Adrenal gland (tissue), 12 donors: ENCODE results near the gene SNX30. TPM values are rescaled to one million over a fixed set of nuclear protein-coding genes. Genes with fewer than 3 reads are reported as not detected.
A peak's percentile ranks its signal among the peaks of the same experiment; 100 is the strongest.
"Not testable (repeated sequence)": the region's sequence is repeated elsewhere in the genome, so short reads cannot be mapped to it uniquely, and the experiment has no call there.

Experiments
- DNase-seq, 7 donors: peaks; one replicate each; pipeline ENCODE4 v3.0.0-alpha.2; 2019 to 2020
- H3K27ac ChIP-seq, 5 donors: fragments of 200-600 bp; sonication (generic) in 4 of 5; 1 replicate in 3 of 5; 2 replicates in 2 of 5; pipeline versions ENCODE4 v1.5.1 to v1.8.0; 2016 to 2020; ENCODE audit warnings: mild to moderate bottlenecking in 1 of 5
- H3K27me3 ChIP-seq: fragments of 200-600 bp; 2 replicates; pipeline ENCODE4 v1.8.0; 2021
- H3K36me3 ChIP-seq, 2 donors: fragments of 200-600 bp; replicated peaks in 1 of 2; 1 replicate in 1 of 2; 2 replicates in 1 of 2; pipeline versions ENCODE4 v1.5.1 to v1.8.0; 2018 to 2022
- H3K4me1 ChIP-seq, 2 donors: fragments of 200-600 bp; replicated peaks in 1 of 2; 1 replicate in 1 of 2; 2 replicates in 1 of 2; pipeline versions ENCODE4 v1.5.1 to v1.8.0; 2018 to 2021
- H3K4me3 ChIP-seq, 4 donors: fragments of 200-600 bp; sonication (generic) in 3 of 4; one replicate each; pipeline ENCODE4 v1.5.1; 2016 to 2018
- H3K9me3 ChIP-seq, 3 donors: fragments of 200-600 bp; sonication (generic) in 1 of 3; replicated peaks in 1 of 3; 1 replicate in 2 of 3; 2 replicates in 1 of 3; pipeline versions ENCODE4 v1.5.1 to v1.8.0; 2016 to 2021
- POLR2A ChIP-seq, 2 donors: fragments of 450-650 bp; IDR thresholded peaks; one replicate each; pipeline ENCODE4 v1.6.1; 2017; ENCODE audit warnings: antibody characterized with exemption in 2 of 2, mild to moderate bottlenecking in 2 of 2, moderate library complexity in 1 of 2
- WGBS, 4 donors: extraction: QIAGEN DNeasy Blood & Tissue Kit in 2 of 4; methylation state at CpG; one replicate each; pipeline versions ENCODE4 v1.1.5 to v1.1.7; 2013 to 2017; 5-methylcytosine and 5-hydroxymethylcytosine counted together
- intact Hi-C, 2 donors: fragments of 100-400 bp; cut with DNase I; formaldehyde crosslinking; loops; one replicate each; pipeline versions ENCODE4 v1.14.1 to v1.15.0; 2022 to 2023
- polyA plus RNA-seq, 3 donors: library from polyadenylated mRNA; stranded (reverse); fragments of 200-250 nt in 2 of 3; fragments of 350-450 nt in 1 of 3; fragmentation: Illumina TruSeq in 1 of 3; extraction: RNeasy Lipid Tissue Mini Kit (QIAGEN cat#74804) in 1 of 3; gene quantifications; one replicate each; pipeline ENCODE4 v1.2.3, GENCODE V29; 2013 to 2014
- total RNA-seq, 9 donors: library from RNA; depleted of rRNA in 4 of 9; stranded (reverse); fragments of >200 nt in 4 of 9; fragments of 120-200 nt in 1 of 9; fragmentation: NEBNext Ultra II Directional in 1 of 9; extraction: Animal tissue kit (Norgen Biotek cat#: 25700) in 1 of 9; gene quantifications; one replicate each; pipeline versions ENCODE4 v1.1.0 to v1.2.4, GENCODE V29; 2013 to 2023
- TF ChIP-seq, protein P1 (sequence below), 6 experiments: fragments of 450-650 bp in 4 of 6; fragments of 200-600 bp in 2 of 6; sonication (generic) in 1 of 6; IDR thresholded peaks; 1 replicate in 5 of 6; 2 replicates in 1 of 6; pipeline versions ENCODE4 v1.5.1 to v1.8.0; 2016 to 2021; ENCODE audit warnings: antibody characterized with exemption in 6 of 6, mild to moderate bottlenecking in 2 of 6, moderate library complexity in 1 of 6
- donor health status: healthy with polysubstance abuse.
- donor health status: Bipolar disorder and iron deficiency.
- donor health status: DM: yes; HTN: yes; CAD: no.
- donor health status: DM: no; HTN: no; CAD: no.
- donor health status: DM: no; HTN: no; CAD: no.
- donor health status: DM: yes; HTN: yes; CAD: no.

The SNX30 gene
- total and polyA plus RNA-seq, 12 donors: 0.84 to 12.3 (median 8.8) TPM

DNA sequence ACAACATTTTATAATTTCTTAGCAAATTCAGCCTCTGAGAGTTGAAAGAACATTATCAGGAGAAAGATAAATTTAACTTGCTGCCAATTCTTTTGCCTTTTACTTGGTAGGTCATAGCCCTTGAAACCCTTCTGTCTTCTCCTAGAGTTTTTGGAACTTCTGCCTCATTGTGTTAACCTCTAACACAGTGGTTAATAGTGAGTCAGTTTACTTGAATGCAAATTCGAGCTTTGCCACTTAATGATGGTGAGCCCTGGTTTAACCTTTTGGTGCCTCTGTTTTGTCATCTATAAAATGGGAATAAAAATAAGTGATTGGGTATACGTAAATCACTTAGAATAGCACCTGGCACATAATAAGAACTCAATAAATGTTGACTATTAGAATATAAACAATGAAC is 30.9 kb upstream of the SNX30 start:
- Histone ChIP-seq H3K27ac (peak overlapping the region in 1 of 5 donors; percentile 14), H3K4me3 (no peak overlapping the region), H3K36me3 (no peaks in the 10 kb centered on the region), H3K27me3 (no peaks in the 10 kb centered on the region), H3K4me1 (peaks cover 7 to 11% of the 10 kb centered on the region in 2 donors), H3K9me3 (no peaks in the 10 kb centered on the region)
- intact Hi-C loops: loop anchor here in 1 of 2 donors (10.0 kb wide), 1 partner anchor 95 kb away; no protein-coding TSS in a partner anchor
- TF ChIP-seq, protein P1, sequence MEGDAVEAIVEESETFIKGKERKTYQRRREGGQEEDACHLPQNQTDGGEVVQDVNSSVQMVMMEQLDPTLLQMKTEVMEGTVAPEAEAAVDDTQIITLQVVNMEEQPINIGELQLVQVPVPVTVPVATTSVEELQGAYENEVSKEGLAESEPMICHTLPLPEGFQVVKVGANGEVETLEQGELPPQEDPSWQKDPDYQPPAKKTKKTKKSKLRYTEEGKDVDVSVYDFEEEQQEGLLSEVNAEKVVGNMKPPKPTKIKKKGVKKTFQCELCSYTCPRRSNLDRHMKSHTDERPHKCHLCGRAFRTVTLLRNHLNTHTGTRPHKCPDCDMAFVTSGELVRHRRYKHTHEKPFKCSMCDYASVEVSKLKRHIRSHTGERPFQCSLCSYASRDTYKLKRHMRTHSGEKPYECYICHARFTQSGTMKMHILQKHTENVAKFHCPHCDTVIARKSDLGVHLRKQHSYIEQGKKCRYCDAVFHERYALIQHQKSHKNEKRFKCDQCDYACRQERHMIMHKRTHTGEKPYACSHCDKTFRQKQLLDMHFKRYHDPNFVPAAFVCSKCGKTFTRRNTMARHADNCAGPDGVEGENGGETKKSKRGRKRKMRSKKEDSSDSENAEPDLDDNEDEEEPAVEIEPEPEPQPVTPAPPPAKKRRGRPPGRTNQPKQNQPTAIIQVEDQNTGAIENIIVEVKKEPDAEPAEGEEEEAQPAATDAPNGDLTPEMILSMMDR (IDR thresholded peaks at IDR 0.05): no peak
- TF ChIP-seq POLR2A (IDR thresholded peaks at IDR 0.05): no peak
- WGBS, 4 donors: 54 to 63% (median 58%) methylated on average over 2 of the region's 2 CpGs
- DNase-seq: no peak

DNA sequence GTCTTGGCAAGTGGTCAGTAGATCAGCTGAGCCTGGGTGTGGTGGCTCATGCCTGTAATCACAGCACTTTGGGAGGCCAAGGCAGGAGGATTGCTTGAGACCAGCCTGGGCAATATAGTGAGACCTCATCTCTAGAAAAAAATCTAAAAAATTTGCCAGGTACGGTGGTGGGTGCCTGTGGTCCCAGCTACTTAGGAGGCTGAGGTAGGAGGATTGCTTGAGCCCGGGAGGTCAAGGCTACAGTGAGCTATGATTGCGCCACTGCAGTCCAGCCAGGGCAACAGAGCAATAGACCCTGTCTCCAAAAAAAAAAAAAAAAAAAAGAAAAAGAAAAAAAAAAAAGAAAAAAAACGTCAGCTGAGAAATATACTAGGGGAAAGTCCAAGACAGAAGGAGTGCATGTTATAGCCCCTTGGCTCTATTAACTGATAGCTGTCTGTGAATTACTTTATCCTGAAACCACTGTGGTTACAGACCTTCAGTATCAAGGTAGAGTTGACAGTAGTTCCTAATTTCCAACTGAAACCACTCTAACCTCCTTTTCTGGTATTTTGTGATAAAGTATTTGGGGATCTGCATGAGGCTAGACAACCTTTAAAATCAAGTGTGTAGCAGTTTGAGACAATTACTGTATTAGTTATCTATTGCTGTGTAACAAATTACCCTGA is 30.3 kb upstream of the SNX30 start:
- TF ChIP-seq POLR2A (IDR thresholded peaks at IDR 0.05): no peak
- TF ChIP-seq, protein P1 (IDR thresholded peaks at IDR 0.05): no peak
- Histone ChIP-seq H3K4me1 (peaks cover 7 to 11% of the 10 kb centered on the region in 2 donors), H3K27me3 (no peaks in the 10 kb centered on the region), H3K4me3 (no peak overlapping the region), H3K9me3 (no peaks in the 10 kb centered on the region), H3K36me3 (no peaks in the 10 kb centered on the region), H3K27ac (no peak overlapping the region)
- DNase-seq: no peak
- intact Hi-C loops: loop anchor here in 1 of 2 donors (10.0 kb wide), 1 partner anchor 95 kb away; no protein-coding TSS in a partner anchor
- 69 to 81% (median 76%) methylated on average over 4 of the region's 4 CpGs for WGBS, 4 donors

DNA sequence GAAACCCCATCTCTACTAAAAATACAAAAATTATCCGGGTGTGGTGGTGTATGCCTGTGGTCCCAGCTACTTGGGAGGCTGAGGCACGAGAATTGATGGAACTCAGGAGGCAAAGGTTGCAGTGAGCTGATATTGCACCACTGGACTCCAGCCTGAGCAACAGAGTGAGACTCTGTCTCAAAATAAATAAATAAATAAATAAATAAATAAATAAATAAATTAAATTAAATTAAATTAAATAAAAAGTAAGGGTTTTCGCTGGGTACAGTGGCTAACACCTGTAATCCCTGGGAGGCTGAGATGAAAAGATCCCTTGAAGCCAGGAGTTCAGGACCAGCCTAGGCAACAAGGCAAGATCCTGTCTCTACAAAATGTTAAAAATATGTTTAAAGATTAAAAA is 27.8 kb upstream of the SNX30 start:
- not testable (repeated sequence) for H3K4me1 ChIP-seq, DNase-seq, H3K36me3 ChIP-seq, H3K4me3 ChIP-seq, H3K27ac ChIP-seq, H3K27me3 ChIP-seq, H3K9me3 ChIP-seq
- WGBS, 4 donors: 89 to 92% (median 91%) methylated on average over 3 of the region's 3 CpGs
- intact Hi-C loops: loop anchor here in 1 of 2 donors (10.0 kb wide), 1 partner anchor 92 kb away; no protein-coding TSS in a partner anchor

DNA sequence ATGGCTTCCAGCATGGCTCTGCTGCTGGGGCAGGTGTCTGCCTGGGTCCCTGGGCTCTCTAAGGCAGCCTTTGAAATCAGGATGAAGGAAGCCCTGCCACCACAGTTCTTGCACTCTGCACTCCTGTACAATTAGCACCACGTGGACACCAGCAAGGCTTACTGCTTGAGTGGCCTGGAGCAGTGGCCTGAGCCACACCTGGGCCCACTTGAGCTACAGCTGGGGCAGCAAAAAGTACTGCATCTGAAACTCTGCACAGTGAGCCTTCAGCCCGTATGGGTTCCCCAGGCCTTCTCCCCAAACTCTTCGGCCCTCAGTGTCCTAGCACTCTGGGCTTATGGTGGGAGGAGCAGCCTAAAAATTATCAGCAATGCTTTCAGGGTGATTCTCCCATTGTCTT is 24.6 kb upstream of the SNX30 start:
- no peak for DNase-seq
- H3K27ac ChIP-seq: peak overlapping the region in 2 of 5 donors; percentile 49 to 63
- no peaks in the 10 kb centered on the region for H3K36me3 ChIP-seq
- H3K4me1 ChIP-seq: peaks cover 0 to 9% of the 10 kb centered on the region in 2 donors
- TF ChIP-seq POLR2A (IDR thresholded peaks at IDR 0.05): no peak
- TF ChIP-seq, protein P1 (IDR thresholded peaks at IDR 0.05): no peak
- 85 to 100% (median 89%) methylated on average over 2 to 3 of the region's 3 CpGs for WGBS, 4 donors
- H3K27me3 ChIP-seq: no peaks in the 10 kb centered on the region
- H3K9me3 ChIP-seq: no peaks in the 10 kb centered on the region
- no peak overlapping the region for H3K4me3 ChIP-seq
- intact Hi-C loops: loop anchor here in 1 of 2 donors (10.0 kb wide), 1 partner anchor 89 kb away; no protein-coding TSS in a partner anchor
